Measurements from ENCODE around the gene ARHGAP26. TPM values are rescaled to one million over a fixed set of nuclear protein-coding genes. Genes with fewer than 3 reads are reported as not detected.
A peak's percentile ranks its signal among the peaks of the same experiment; 100 is the strongest.
"Not testable (repeated sequence)": the region's sequence is repeated elsewhere in the genome, so short reads cannot be mapped to it uniquely, and the experiment has no call there.

Gene ARHGAP26
- total RNA-seq, 1 donor from 2014 or later: 7.4 TPM

DNA sequence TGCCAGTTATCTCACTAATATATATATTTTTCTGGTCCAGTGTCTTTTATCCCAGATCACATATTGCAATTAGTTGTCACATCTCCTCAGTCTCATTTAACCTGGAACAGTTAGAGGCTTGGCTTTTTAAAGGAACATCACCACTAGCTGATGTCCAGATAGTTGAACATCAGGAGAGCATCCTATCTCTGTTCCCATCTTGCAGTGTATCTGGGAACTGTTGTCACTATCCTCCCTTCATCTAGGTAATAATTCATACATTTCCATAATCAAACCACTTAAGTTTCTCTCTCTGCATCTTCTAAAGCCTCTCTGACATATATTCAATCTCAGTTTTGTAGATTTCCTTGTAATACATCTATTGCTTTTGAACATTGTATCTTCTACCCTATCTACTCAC is 175.7 kb downstream of the ARHGAP26 start:
- no peak for DNase-seq (ENCODE audit: low spot score)

GRCh38 chr5:142946547-142947426 is 176.6 kb downstream of the ARHGAP26 start:
- ATAC-seq (no peak), DNase-seq (ENCODE audit: low spot score) (no peak)

More for the DNA sequence above, 175.7 kb downstream of the ARHGAP26 start:
- ATAC-seq: no peak

DNA sequence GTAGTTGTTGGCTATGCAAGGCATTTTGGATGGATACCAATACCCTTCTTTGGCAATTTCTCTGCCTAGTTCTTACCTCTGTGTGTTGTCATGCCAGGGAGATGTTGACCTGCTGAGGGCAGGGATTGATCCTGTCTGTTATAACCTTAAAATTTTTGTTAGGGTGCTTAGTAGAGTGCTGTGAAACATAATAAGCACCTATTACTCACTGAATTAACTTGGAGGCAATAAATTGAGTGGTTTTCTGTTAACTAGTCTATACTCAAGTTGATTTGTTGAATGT is 177.2 kb downstream of the ARHGAP26 start:
- no peak for DNase-seq (ENCODE audit: low spot score)
- ATAC-seq: peak; percentile 58

- no peak for ATAC-seq
- no peak for DNase-seq (ENCODE audit: low spot score)
These were observed 182.1 kb downstream of the ARHGAP26 start for GRCh38 chr5:142952229-142952628.

DNA sequence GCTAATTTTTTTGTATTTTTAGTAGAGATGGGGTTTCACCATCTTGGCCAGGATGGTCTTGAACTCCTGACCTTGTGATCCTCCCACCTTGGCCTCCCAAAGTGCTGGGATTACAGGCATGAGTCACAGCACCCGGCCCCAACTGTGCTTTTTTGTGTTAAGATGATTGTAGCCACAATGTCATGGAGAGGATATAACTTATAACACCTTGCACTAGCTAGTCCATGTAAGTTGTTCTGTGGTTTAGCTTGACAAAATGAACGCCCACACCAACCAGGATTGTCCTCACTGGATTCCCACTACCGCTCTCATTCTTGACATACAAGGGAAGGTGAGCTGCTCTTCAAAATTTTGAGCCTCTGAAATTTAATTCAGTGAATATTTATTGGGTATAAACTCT is 182.7 kb downstream of the ARHGAP26 start:
- not testable (repeated sequence) for DNase-seq (ENCODE audit: low spot score); ATAC-seq

GRCh38 chr5:142954455-142954854 is 184.3 kb downstream of the ARHGAP26 start:
- DNase-seq (ENCODE audit: low spot score) (no peak), ATAC-seq (no peak)

GRCh38 chr5:142955628-142956027 is 185.5 kb downstream of the ARHGAP26 start:
- ATAC-seq (peak; percentile 20), DNase-seq (ENCODE audit: low spot score) (no peak)

GRCh38 chr5:142957528-142957927 is 187.4 kb downstream of the ARHGAP26 start:
- no peak for DNase-seq (ENCODE audit: low spot score)
- no peak for ATAC-seq

DNA sequence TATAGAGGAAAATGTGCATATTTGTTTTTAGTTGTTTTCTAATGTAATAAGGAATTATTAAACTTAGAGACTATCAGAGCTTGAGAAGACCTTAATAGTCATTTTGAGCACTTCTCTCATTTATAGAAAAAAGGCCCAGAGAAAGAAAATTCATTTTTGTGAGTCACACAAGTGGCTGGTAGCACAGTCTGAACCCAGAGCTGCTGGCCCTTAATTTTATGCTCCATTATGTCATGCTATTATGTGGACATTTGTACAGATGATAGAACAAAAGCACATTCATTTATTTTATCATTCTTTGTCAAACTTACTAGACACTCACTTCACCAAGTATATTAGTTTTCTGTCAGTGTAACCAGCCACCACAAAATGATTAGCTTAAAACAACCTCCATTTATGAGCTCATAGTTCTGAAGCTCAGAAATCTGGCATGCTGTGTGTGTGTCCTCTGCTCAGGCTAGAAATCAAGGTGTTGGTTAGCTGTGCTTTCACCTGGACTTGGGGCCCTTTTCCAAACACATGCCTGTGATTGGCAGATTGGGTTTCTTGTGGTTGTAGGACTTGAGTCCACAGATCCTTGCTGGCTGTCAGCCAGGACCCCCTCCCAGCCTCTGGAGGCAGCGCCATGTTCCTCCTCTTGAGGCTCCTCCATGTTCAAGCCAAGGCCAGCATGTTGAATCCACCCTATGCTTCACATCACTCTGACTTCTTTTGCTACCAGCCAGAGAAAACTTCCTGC is 188.9 kb downstream of the ARHGAP26 start:
- DNase-seq (ENCODE audit: low spot score) (no peak), ATAC-seq (no peak)

- no peak for DNase-seq (ENCODE audit: low spot score)
- no peak for ATAC-seq
These were observed 189.8 kb downstream of the ARHGAP26 start for GRCh38 chr5:142959683-142960657.

- ATAC-seq (peak; percentile 28), DNase-seq (ENCODE audit: low spot score) (no peak)
These were observed 191.4 kb downstream of the ARHGAP26 start for GRCh38 chr5:142961440-142962173.

DNA sequence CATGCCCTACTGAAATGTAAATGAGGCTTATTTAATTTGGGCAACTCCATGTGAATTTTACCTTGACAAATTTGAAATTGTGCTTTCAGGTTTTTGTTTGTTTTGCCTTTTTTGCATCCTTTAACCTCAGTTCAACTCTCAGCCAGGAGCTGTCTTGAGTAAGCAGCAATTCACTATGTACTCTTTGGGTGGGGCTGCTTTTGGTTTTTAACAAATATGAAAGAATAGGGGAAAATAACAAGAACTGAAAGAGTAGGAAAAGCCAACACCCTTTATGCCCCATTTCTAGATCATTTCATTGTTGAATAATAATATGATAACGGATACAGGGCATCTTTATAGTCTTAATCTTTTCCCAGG is 192.0 kb downstream of the ARHGAP26 start:
- ATAC-seq: no peak

GRCh38 chr5:142965258-142966120 is 195.3 kb downstream of the ARHGAP26 start:
- DNase-seq (ENCODE audit: low spot score); ATAC-seq: not testable (repeated sequence)

More for the DNA sequence above, 192.0 kb downstream of the ARHGAP26 start:
- no peak for DNase-seq (ENCODE audit: low spot score)

GRCh38 chr5:142966121-142966420 is 195.9 kb downstream of the ARHGAP26 start:
- no peak for DNase-seq (ENCODE audit: low spot score)
- no peak for ATAC-seq

GRCh38 chr5:142969186-142969585 is 199.0 kb downstream of the ARHGAP26 start:
- ATAC-seq: no peak
- DNase-seq (ENCODE audit: low spot score): no peak

DNA sequence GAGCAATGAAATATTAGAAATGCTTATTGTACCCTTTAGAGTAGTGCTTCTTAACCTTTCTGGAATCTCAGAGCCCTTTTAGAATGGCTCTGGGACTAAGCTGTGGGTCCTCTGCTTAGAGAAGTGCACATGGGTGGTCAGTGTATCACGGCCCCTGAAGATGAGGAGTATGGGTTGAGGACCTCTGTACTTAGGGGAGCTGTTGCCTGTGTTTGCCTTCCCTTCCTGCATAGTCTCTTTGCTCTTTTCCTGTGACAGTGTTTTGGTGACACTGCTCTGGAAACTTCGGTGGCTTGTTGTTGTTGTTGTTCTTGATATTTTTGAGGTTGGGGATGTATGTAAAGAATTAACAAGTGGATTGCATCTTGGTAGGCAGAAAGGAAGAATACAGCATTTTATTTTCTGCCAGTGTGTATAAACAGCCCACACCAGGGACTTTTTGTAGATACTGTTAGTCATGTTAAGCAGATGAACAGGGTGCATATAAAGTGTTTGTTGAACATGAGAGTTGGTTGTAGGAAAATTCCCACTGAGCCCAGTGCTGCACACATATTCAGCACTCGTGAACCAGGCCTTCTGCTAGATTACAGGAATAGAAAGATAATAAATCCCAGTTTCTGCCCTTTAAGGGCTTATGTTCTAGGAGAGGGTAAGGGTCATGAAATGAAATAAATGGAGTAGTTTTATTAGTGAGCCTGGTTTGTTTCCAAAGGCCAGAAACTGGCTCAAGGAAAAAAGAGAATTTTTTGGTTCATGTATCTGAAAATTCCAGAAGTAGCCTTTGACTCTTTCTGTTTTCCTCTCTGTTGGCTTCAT is 199.7 kb downstream of the ARHGAP26 start:
- ATAC-seq: no peak
- no peak for DNase-seq (ENCODE audit: low spot score)

DNA sequence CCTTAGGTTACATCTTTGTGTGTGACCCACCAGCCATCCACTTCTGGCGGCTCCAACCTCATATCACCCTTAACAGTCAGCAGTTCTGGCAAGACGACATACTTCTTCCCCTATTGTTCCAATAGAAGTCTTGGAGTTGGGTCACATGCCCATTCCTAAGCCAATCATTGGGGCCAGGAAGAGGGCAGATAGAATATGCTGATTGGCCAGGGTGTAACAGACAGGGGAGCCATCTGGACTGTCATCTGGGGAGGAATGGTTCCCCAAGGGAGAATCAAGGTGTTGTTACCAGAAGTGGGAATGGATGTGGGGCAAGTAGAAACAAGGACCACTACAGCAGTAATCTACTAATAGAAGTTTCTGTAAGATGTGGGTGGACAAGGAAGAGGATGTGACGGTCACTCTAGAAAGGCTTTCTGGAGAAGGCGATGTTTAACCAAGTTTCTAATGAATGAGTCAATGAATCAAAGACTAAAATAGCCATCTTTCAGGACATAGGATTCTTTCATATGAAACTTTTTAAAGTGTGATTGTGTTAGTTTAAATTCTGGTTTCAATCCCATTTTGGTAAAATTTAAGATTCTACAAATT is 200.4 kb downstream of the ARHGAP26 start:
- ATAC-seq (no peak), DNase-seq (ENCODE audit: low spot score) (no peak)

DNA sequence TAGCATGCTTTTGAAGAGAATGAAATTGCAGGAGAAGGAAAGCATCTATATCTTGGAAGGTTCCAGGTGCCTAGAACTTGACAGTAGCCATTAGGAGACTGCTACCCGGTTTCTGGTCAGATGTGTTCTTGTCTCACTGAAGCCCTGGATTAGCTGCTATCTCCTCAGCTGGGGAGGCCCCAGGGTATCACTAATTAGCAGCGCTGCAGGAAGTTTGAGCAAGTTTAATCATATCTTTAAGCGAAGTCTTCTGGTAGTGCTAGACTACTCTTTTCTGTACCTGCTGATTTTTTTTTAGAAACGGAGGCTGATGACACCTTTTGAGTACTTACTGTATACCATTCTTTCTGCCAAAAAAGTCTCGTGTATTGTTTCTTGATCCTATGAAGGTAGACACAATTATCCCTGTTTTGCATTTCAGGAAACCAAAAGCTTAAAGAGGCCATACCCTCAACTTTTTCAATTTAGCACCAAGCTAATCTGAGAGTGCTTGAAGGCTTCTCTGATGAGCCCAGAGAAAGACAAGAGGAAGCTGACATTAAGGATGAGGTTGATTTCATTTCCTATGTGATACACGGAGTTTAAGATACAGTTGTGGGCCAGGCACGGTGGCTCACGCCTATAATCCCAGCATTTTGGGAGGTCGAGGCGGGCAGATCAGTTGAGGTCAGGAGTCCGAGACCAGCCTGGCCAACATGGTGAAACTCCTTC is 201.3 kb downstream of the ARHGAP26 start:
- ATAC-seq: no peak

More for the DNA sequence above, 201.3 kb downstream of the ARHGAP26 start:
- no peak for DNase-seq (ENCODE audit: low spot score)
